ENCODE measurements around the gene CCDC85C.

CCDC85C gene

GRCh38 chr14:99510556-99511139 is 93.4 kb downstream of the CCDC85C start:
- DNase-seq (ENCODE audit: low spot score), result peak; percentile 8

DNA sequence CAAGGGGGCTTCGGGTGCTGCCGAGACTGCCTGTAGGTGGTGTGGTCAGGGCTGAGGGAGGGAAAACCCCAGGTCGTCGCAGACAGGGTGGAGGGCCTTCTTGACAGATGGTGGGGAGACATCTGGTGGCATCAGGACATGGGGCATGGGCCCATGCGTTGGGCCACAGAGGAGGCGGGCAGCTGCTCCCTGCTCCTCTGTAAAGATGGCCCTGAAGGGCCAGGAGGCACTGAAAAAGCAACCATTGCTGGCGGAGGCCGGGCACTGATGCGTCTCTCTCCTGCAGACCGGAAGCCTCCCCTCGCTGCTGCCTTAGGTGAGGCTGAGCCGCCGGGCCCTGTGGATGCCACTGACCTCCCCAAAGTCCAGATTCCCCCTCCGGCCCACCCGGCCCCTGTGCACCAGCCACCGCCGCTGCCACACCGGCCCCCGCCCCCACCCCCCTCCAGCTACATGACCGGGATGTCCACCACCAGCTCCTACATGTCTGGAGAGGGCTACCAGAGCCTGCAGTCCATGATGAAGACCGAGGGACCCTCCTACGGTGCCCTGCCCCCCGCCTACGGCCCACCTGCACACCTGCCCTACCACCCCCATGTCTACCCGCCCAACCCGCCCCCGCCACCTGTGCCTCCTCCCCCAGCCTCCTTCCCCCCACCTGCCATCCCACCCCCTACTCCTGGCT is 94.0 kb downstream of the CCDC85C start:
- DNase-seq (ENCODE audit: low spot score), result no peak

- peak; percentile 5 for DNase-seq (ENCODE audit: low spot score)
These were observed 94.9 kb downstream of the CCDC85C start for GRCh38 chr14:99508896-99509629.

GRCh38 chr14:99507860-99508640 is 96.0 kb downstream of the CCDC85C start:
- DNase-seq (ENCODE audit: low spot score), result peak; percentile 5

DNA sequence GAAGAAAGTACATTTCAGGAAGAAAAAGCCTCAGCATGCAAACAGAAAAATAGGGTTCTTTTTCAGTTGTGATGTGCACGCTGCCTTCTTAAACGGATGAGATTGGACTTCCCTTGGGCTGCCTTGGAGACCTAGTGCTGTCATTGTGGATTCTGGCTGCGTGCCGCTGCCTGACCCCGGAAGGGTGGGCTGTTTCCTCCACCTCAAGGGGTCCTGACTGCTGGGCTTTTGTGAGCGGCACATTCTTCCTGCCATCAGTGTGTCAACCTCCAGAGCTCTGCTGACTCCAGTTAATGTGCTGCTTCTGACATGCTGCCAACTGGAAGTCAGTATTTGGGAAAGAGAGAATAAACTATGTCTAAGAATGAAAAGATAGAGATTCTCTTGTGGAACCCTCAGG is 97.7 kb downstream of the CCDC85C start:
- peak; percentile 10 for DNase-seq (ENCODE audit: low spot score)

DNA sequence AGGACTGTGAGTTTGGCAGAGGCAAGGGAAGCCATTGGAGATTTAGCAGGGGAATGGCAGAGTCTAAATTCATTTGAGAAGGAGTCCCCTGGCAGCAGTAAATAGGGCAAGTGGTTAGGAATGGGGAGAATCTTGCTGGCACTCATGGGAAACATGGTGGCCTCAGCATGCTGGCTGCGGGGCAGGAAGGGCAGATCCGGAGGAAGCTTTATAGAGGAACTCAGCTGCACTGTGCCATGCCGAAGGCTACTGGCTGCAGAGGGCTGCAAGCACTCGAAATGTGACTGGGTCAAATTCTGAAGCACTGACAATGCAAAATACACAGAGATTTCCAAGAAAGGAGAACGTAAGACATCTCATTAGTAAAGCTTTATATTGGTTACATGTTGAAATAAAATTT is 98.9 kb downstream of the CCDC85C start:
- no peak for DNase-seq (ENCODE audit: low spot score)

GRCh38 chr14:99503848-99504453 is 100.1 kb downstream of the CCDC85C start:
- DNase-seq (ENCODE audit: low spot score), result no peak

DNA sequence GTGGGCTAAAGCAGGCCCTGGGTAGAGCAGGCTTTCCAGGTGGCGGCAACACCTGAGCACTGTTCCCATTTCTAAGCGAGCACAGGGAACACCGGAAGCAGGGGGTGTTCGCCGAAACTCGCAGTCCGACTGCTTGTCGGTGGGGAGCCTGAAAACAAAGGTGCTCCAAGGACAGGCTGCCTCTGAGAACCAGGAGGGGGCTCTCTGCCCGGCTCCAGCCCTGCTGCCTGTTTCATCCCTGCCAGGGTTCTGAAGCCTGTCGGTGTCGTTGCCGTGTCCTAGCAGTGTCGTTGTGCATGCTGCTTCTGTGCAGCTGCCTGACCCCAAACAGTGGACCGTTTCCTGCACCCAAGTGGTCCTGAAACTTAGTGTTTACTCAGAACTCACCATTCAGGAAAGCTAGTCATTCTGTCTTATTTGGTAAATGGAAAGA is 101.0 kb downstream of the CCDC85C start:
- no peak for DNase-seq (ENCODE audit: low spot score)

DNA sequence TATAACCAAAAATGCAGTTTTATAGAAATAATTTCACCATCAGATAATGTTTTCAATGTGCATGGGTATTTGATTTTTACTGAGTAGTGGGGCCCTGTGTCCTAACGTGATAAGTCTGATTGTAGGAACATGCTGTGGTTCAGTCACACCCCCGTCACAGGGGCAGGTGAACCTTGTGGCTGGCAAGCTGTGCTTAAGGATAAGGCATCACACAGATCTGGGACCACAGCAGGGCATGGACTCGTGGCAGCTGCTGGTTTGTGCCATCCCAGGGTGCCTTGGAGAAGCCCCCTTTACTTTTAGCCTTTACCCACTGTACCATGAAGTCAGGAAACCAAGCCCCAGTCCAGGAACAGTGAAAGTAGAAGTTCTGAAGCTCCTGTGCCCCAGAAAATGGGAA is 106.1 kb downstream of the CCDC85C start:
- DNase-seq (ENCODE audit: low spot score), result no peak

- DNase-seq (ENCODE audit: low spot score), result no peak
These were observed 106.7 kb downstream of the CCDC85C start for GRCh38 chr14:99497341-99497740.

- DNase-seq (ENCODE audit: low spot score), result no peak
These were observed 119.9 kb downstream of the CCDC85C start for GRCh38 chr14:99484106-99484505.

DNA sequence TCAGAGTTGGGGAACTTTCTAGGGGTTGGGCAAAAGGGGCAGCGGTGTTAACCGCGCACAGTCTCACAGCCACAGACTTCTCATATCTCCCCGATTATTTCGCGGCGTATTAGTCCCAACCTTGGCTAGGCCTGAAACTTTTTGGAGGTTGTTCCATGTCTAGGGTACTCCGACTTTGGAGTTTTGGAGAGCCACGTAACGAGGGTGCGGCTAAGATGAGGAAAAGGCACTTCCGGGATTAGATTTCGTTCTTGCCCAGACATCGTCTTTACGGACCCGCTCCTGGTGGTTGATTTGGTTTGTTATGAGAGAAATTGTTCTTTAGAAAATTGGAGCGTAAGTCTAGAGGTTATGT is 122.3 kb downstream of the CCDC85C start:
- DNase-seq (ENCODE audit: low spot score), result no peak

GRCh38 chr14:99480917-99481744 is 122.9 kb downstream of the CCDC85C start, which contains the start of gene CCNK:
CCNK (plus strand) TSS chr14:99481409; CDS start chr14:99492678, 11,269 bp downstream.
- DNase-seq (ENCODE audit: low spot score), result peak; percentile 98

GRCh38 chr14:99479906-99480869 is 123.8 kb downstream of the CCDC85C start, which contains the start of gene SETD3:
SETD3 (minus strand) TSS chr14:99480859; CDS start chr14:99465805, 15,054 bp downstream.
- DNase-seq (ENCODE audit: low spot score), result peak; percentile 67

DNA sequence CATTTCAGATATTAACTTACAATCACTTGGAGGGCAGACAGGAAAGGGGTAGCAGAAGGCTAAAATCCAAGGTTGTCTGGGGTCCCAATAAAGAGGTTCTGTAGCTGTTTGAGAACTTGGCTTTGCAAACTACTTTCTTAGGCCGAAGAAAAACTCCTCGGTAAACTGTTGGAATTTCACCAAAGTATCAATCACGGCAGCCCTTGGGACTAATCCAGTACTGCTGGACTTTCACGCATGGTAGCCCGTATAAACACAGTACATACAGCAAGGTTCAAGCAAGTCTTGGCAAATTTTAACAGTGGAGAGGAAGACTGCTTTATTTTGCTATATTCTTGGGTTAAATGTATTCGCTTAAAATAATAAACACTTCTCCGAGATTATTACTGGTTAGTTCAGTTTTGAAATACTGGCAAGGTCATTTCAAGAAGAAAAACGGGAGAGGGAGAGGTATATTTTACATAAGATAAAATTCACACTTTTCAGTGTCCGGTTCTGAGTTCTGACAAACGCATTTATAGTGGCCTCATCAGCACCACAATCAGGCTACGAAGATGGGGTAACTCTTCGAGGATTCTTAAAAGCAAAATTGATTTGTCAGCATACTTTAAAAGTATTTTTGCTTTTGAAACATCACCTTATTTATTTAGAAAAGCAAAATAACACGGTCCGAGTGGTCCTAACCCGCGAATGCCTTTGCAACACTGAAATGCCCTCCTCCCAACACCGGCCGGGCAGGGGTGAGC is 124.7 kb downstream of the CCDC85C start:
- no peak for DNase-seq (ENCODE audit: low spot score)

DNA sequence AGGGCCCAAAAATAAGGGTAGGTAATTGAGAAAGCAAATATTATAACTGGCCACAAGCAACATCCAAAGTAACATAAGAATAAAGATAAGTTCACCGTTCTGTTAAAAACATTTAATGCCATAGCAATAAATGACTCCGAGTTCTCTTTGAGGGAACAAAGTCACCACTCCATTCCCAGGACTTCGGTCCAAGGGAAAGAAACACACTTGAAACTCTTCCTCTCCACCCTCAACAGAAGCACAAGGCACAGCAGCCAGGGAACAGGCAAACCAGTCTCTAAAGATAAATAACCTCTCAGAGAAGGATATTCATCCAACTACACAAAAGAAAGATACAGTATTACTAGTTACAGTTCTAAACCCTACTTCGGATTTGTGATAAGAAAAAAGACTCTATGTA is 125.9 kb downstream of the CCDC85C start:
- no peak for DNase-seq (ENCODE audit: low spot score)

DNA sequence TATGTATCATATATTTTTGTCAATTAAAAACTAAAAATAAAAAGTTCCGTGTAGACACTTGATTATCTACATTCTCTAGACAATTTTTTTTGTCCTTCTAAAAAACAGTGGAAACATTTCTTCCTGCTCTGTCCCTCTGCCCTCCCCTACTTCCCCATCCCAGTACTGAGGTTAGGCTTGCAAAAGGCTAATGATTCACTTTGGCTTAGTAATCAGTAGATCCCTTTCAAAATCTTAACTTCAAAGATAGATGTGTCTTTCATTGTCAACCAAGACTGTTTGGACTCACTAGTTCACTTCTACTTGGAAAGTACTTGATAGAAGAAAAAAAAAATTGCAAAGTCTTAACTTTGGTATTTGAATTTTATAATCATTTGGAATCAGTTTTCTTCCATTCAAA is 127.1 kb downstream of the CCDC85C start:
- DNase-seq (ENCODE audit: low spot score), result no peak

DNA sequence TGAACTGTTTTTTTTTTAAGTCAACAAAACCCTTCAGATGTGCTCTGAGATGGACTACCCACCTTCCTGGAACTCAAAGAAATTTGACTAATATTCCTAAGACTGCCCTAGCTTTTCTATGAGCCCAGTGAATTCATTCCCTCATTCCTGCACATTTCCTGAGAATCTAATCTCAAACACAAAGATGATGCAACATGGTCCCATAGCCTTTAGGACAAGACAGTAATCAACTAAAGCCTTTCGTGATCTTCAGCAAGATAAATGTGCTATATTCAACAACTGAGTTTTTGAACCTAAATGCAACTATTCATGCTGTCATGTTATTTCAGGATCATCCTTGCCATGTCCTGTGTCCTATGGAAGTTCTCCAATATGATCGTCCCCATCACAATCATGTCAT is 128.3 kb downstream of the CCDC85C start:
- no peak for DNase-seq (ENCODE audit: low spot score)

- DNase-seq (ENCODE audit: low spot score), result no peak
These were observed 128.8 kb downstream of the CCDC85C start for GRCh38 chr14:99475179-99475578.
